Hepatocyte (in vitro differentiated cells): ENCODE results near the gene IPO8. TPM values are rescaled to one million over a fixed set of nuclear protein-coding genes. Genes with fewer than 3 reads are reported as not detected.

Source experiments
- DNase-seq: peaks from one replicate; pipeline ENCODE4 v3.0.0-alpha.2; 2016; ENCODE audit warnings: low spot score
- H2AFZ ChIP-seq: fragments of 200-600 bp; sonication (generic); 2 replicates; pipeline ENCODE4 v1.6.0; 2016; ENCODE audit warnings: antibody characterized with exemption, mild to moderate bottlenecking
- H3K27ac ChIP-seq: fragments of 200-600 bp; sonication (generic); 2 replicates; pipeline ENCODE4 v1.5.1; 2016; ENCODE audit warnings: mild to moderate bottlenecking
- H3K27me3 ChIP-seq: fragments of 200-600 bp; sonication (generic); 2 replicates; pipeline ENCODE4 v1.6.1; 2016
- H3K36me3 ChIP-seq: fragments of 200-600 bp; sonication (generic); replicated peaks from 2 replicates; pipeline ENCODE4 v1.5.1; 2016; ENCODE audit warnings: low read depth; ENCODE audit not compliant: insufficient read depth
- H3K4me1 ChIP-seq: fragments of 200-600 bp; sonication (generic); 2 replicates; pipeline ENCODE4 v1.5.1; 2016; ENCODE audit warnings: mild to moderate bottlenecking, moderate library complexity; ENCODE audit not compliant: insufficient read depth
- H3K4me2 ChIP-seq: fragments of 200-600 bp; sonication (generic); 2 replicates; pipeline ENCODE4 v1.6.0; 2016
- H3K4me3 ChIP-seq: fragments of 200-600 bp; sonication (generic); 2 replicates; pipeline ENCODE4 v1.5.1; 2016; ENCODE audit warnings: mild to moderate bottlenecking
- H3K79me2 ChIP-seq: fragments of 200-600 bp; sonication (generic); 2 replicates; pipeline ENCODE4 v1.6.0; 2017; ENCODE audit warnings: mild to moderate bottlenecking
- H3K9me2 ChIP-seq: fragments of 200-600 bp; sonication (generic); replicated peaks from 2 replicates; pipeline ENCODE4 v1.6.0; 2017; ENCODE audit warnings: mild to moderate bottlenecking; ENCODE audit not compliant: insufficient read depth
- H3K9me3 ChIP-seq: fragments of 200-600 bp; sonication (generic); 2 replicates; pipeline ENCODE4 v1.5.1; 2016; ENCODE audit warnings: low read depth, mild to moderate bottlenecking
- H4K20me1 ChIP-seq: fragments of 200-600 bp; sonication (generic); 2 replicates; pipeline ENCODE4 v1.6.0; 2016; ENCODE audit warnings: mild to moderate bottlenecking; ENCODE audit not compliant: insufficient read depth, poor library complexity, severe bottlenecking
- EZH2 ChIP-seq: fragments of 200-600 bp; sonication (generic); IDR thresholded peaks from 2 replicates; pipeline ENCODE4 v1.6.1; 2016; ENCODE audit warnings: antibody characterized with exemption, mild to moderate bottlenecking, borderline replicate concordance
- EZH2phosphoT487 ChIP-seq: fragments of 200-600 bp; sonication (generic); IDR thresholded peaks from one replicate; pipeline ENCODE4 v1.6.1; 2018; ENCODE audit warnings: antibody characterized with exemption, mild to moderate bottlenecking, low read depth, moderate library complexity; ENCODE audit not compliant: unreplicated experiment, severe bottlenecking
- WGBS: methylation state at CpG from one replicate; pipeline ENCODE4 v1.1.6; 2016; ENCODE audit warnings: low lambda C conversion rate; ENCODE audit errors: missing lambda C conversion rate; 5-methylcytosine and 5-hydroxymethylcytosine counted together
- polyA plus RNA-seq: library from polyadenylated mRNA; unstranded; fragments of >200 nt; fragmentation: Nextera tagmentation; extraction: Ambion mirVana; gene quantifications from 2 replicates; pipeline ENCODE4 v1.2.1, GENCODE V29; 2016
- total RNA-seq: library from RNA; depleted of rRNA; stranded (reverse); fragments of >200 nt; gene quantifications from 2 replicates; pipeline ENCODE4 v1.2.3, GENCODE V29; 2014
- TF ChIP-seq, protein P1 (sequence below): fragments of 200-600 bp; sonication (generic); IDR thresholded peaks from 2 replicates; pipeline ENCODE4 v1.5.1; 2016; ENCODE audit warnings: antibody characterized with exemption, mild to moderate bottlenecking; ENCODE audit not compliant: poor library complexity

Gene IPO8
- total and polyA plus RNA-seq, 2 experiments from 2014 or later = 7.3 to 26.3 TPM

GRCh38 chr12:30698346-30698745 lies 2.7 kb upstream of the IPO8 start:
- Histone ChIP-seq H3K79me2 (peaks cover 21% of the 10 kb centered on the region), H4K20me1 (no peaks in the 10 kb centered on the region), H3K4me3 (no peak overlapping the region), H3K4me2 (no peak overlapping the region), H3K9me2 (no peaks in the 10 kb centered on the region), H3K4me1 (peaks cover 9% of the 10 kb centered on the region), H3K27ac (no peak overlapping the region), H3K36me3 (no peaks in the 10 kb centered on the region), H3K27me3 (no peaks in the 10 kb centered on the region), H2AFZ (no peak overlapping the region), H3K9me3 (no peaks in the 10 kb centered on the region)
- DNase-seq = no peak
- TF ChIP-seq EZH2 = no peak
- no peak for TF ChIP-seq EZH2phosphoT487
- TF ChIP-seq, protein P1, sequence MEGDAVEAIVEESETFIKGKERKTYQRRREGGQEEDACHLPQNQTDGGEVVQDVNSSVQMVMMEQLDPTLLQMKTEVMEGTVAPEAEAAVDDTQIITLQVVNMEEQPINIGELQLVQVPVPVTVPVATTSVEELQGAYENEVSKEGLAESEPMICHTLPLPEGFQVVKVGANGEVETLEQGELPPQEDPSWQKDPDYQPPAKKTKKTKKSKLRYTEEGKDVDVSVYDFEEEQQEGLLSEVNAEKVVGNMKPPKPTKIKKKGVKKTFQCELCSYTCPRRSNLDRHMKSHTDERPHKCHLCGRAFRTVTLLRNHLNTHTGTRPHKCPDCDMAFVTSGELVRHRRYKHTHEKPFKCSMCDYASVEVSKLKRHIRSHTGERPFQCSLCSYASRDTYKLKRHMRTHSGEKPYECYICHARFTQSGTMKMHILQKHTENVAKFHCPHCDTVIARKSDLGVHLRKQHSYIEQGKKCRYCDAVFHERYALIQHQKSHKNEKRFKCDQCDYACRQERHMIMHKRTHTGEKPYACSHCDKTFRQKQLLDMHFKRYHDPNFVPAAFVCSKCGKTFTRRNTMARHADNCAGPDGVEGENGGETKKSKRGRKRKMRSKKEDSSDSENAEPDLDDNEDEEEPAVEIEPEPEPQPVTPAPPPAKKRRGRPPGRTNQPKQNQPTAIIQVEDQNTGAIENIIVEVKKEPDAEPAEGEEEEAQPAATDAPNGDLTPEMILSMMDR = no peak
- 94% methylated on average over 12 of the region's 12 CpGs for WGBS

DNA sequence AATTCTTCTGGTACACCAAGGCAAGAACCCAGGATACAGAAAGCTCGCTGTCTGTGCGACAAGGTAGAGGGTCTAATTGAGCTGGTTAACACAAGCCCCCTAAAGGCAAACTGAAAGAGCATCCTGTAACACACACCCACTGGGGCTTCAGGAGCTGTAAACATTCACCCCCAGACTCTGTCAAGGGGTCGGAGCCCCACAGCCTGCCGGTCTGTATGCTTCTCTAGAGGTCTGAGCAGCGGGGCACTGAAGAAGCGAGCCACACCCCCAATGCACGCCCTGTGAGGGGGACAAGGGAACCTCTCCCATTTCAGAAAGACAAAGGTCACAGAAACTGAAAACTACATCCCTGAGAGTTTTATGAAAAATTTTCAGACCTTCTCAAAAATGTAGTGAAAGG lies 1.3 kb upstream of the IPO8 start:
- TF ChIP-seq EZH2phosphoT487 (no peak), EZH2 (no peak)
- TF ChIP-seq, protein P1 = no peak
- H3K9me2 ChIP-seq = no peaks in the 10 kb centered on the region
- no peaks in the 10 kb centered on the region for H4K20me1 ChIP-seq
- H3K79me2 ChIP-seq = peaks cover 35% of the 10 kb centered on the region
- no peak overlapping the region for H3K4me2 ChIP-seq
- H3K27me3 ChIP-seq = no peaks in the 10 kb centered on the region
- no peak overlapping the region for H3K27ac ChIP-seq
- DNase-seq = no peak
- H3K36me3 ChIP-seq = no peaks in the 10 kb centered on the region
- H3K4me1 ChIP-seq = peaks cover 9% of the 10 kb centered on the region
- no peaks in the 10 kb centered on the region for H3K9me3 ChIP-seq
- H2AFZ ChIP-seq = no peak overlapping the region
- no peak overlapping the region for H3K4me3 ChIP-seq
- 93% methylated on average over 7 of the region's 7 CpGs for WGBS

- no peak for TF ChIP-seq EZH2
- TF ChIP-seq EZH2phosphoT487 = no peak
- TF ChIP-seq, protein P1 = no peak
- Histone ChIP-seq H3K9me3 (no peaks in the 10 kb centered on the region), H3K36me3 (no peaks in the 10 kb centered on the region), H3K27ac (no peak overlapping the region), H3K9me2 (no peaks in the 10 kb centered on the region), H3K4me1 (peaks cover 9% of the 10 kb centered on the region), H3K4me3 (no peak overlapping the region), H3K27me3 (no peaks in the 10 kb centered on the region), H3K4me2 (peak overlapping the region; percentile 86), H2AFZ (peak overlapping the region; percentile 91), H4K20me1 (no peaks in the 10 kb centered on the region), H3K79me2 (peaks cover 40% of the 10 kb centered on the region)
- no peak for DNase-seq
- 87% methylated on average over 14 of the region's 14 CpGs for WGBS
Measured at GRCh38 chr12:30696486-30696885, 817 bp upstream of the IPO8 start.

- peaks cover 43% of the 10 kb centered on the region for H3K79me2 ChIP-seq
- peak overlapping the region; percentile 91 for H2AFZ ChIP-seq
- WGBS = 22% methylated on average over 6 of the region's 6 CpGs
- H3K9me3 ChIP-seq = no peaks in the 10 kb centered on the region
- H3K27me3 ChIP-seq = no peaks in the 10 kb centered on the region
- H3K4me1 ChIP-seq = peaks cover 9% of the 10 kb centered on the region
- peak overlapping the region; percentile 67 for H3K27ac ChIP-seq
- H3K4me3 ChIP-seq = peak overlapping the region; percentile 53
- no peaks in the 10 kb centered on the region for H4K20me1 ChIP-seq
- no peak for DNase-seq
- peak overlapping the region; percentile 86 for H3K4me2 ChIP-seq
- TF ChIP-seq EZH2 (no peak), EZH2phosphoT487 (no peak)
- TF ChIP-seq, protein P1 = no peak
- no peaks in the 10 kb centered on the region for H3K9me2 ChIP-seq
- no peaks in the 10 kb centered on the region for H3K36me3 ChIP-seq
Measured at GRCh38 chr12:30696103-30696408, 387 bp upstream of the IPO8 start.
